Coronary artery (tissue), 2 donors: Measurements from ENCODE around the gene NRXN2.

Experiments used
- DNase-seq: peaks from one replicate; pipeline ENCODE4 v3.0.0-alpha.2; 2017; ENCODE audit warnings: low spot score
- H3K27ac ChIP-seq, 2 donors: fragments of 200-600 bp; sonication (generic); one replicate each; pipeline ENCODE4 v1.5.1; 2016 to 2019
- H3K4me3 ChIP-seq: fragments of 200-600 bp; sonication (generic); 2 replicates; pipeline ENCODE4 v1.5.1; 2016; ENCODE audit warnings: mild to moderate bottlenecking, moderate library complexity
- TF ChIP-seq, protein P1 (sequence below): fragments of 200-600 bp; sonication (generic); IDR thresholded peaks from one replicate; pipeline ENCODE4 v1.5.1; 2019; ENCODE audit warnings: antibody characterized with exemption

Gene NRXN2

GRCh38 chr11:64724863-64725532 lies 2.0 kb upstream of the NRXN2 start:
- peak; percentile 65 for DNase-seq
- Histone ChIP-seq H3K27ac (no peak overlapping the region), H3K4me3 (no peak overlapping the region)
- TF ChIP-seq, protein P1, sequence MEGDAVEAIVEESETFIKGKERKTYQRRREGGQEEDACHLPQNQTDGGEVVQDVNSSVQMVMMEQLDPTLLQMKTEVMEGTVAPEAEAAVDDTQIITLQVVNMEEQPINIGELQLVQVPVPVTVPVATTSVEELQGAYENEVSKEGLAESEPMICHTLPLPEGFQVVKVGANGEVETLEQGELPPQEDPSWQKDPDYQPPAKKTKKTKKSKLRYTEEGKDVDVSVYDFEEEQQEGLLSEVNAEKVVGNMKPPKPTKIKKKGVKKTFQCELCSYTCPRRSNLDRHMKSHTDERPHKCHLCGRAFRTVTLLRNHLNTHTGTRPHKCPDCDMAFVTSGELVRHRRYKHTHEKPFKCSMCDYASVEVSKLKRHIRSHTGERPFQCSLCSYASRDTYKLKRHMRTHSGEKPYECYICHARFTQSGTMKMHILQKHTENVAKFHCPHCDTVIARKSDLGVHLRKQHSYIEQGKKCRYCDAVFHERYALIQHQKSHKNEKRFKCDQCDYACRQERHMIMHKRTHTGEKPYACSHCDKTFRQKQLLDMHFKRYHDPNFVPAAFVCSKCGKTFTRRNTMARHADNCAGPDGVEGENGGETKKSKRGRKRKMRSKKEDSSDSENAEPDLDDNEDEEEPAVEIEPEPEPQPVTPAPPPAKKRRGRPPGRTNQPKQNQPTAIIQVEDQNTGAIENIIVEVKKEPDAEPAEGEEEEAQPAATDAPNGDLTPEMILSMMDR: no peak

GRCh38 chr11:64723907-64724862 lies 1.2 kb upstream of the NRXN2 start:
- peak overlapping the region; percentile 89 for H3K4me3 ChIP-seq
- no peak overlapping the region for H3K27ac ChIP-seq
- TF ChIP-seq, protein P1: no peak
- DNase-seq: no peak

DNA sequence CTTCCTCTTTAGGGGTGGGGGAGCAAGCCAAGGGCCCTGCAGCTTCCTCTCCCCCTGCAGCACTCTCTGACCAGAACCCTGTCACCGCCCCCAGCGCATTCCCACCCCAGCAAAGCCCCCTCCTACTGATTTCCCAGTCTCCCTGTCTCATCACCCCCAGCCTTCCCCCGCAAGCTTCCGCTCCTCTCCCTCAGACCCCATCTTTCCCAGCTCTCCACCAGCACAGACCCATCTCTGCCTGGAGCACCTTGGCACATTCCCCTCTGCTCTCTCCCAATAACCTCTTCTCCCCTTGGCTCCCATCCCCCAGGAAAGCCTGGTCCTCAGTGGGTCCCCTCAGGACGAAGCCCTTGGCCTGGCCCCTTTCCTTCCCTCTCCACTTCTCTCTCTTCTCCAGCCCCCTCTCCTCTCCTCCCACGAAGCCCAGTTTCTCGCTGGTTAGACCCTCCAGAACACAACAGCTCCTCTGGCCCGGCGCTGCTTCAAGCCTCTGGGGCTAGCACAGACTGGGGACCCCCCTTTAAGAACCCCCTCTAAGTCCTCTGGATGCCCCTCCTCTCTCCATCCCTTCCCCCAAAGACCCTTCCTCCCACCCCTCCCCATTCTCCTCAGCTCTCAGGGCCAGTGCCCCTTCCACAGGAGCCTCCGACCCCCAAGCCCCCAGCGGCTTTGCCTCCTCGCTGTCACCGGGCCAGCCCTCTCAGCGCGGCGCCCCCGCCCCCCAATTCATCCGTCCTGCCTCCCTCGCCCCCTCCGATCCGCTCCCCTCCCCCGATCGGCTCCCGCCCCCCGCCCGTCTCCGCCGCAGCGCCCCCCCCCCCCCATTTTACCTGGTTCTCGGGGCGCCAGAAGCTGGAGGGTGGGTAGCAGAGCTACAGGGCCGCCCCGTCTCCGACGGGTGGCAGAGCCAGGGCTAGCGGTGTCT lies 594 bp downstream of the NRXN2 start:
- no peak for DNase-seq
- no peak overlapping the region for H3K27ac ChIP-seq
- no peak overlapping the region for H3K4me3 ChIP-seq
- TF ChIP-seq, protein P1: no peak

GRCh38 chr11:64721359-64721699 lies 1.7 kb downstream of the NRXN2 start:
- DNase-seq: no peak
- Histone ChIP-seq H3K27ac (no peak overlapping the region), H3K4me3 (no peak overlapping the region)
- TF ChIP-seq, protein P1: no peak

DNA sequence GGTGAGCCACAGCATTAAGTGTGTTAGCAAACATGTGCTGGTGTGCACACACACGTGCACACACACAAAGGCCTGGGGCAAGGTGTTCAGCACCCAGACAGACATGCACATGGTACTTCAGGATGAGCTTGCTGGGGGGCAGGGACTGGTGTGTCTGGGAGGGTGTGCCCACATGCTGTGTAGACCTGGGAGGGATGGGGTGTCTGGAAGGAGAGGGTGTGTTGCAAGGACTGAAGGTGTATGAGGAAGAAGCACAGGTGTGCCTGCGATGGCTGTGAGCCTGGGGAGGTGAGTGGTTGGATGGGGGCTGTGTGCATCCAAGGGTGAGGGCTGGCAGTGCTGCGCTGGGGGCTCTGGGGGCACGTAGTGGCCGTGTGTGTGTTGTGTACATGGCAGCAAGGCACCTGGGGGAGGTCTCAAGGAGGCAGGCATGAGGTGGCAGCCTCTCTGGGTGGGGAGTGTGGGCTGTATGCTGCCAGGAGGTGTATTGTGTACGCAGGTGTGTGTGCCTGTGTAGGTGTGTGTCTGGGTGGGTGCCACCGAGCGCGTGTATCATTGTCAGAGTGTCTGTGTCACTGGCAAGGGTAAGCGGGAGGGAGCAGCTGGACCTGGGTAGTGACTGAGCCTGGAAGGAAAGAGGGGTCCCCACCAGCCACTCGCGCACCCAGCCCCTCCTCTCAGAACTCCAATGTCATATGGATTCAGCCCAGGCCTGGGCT lies 2.2 kb downstream of the NRXN2 start:
- TF ChIP-seq, protein P1: no peak
- H3K4me3 ChIP-seq: no peak overlapping the region
- H3K27ac ChIP-seq: no peak overlapping the region
- DNase-seq: peak; percentile 69

DNA sequence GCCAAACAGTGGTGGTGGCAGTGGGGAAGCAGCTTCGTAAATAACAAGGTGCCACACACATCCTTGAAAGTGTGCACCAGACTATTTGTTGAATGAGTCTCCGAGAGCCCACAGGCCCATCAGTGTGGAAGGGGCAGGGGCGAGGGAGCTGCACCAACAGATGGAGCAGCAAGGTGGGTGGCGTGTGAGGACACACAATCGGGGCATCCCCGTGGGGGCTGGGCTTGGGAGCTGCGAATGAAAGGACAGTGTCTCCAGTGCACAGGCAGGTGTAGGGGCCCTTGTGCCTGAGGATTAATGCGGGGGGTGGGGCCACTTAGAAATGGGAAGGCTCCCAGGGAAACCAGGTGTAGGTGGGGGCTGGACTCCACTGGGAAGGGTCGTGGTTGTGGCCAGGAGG lies 2.8 kb downstream of the NRXN2 start:
- Histone ChIP-seq H3K4me3 (no peak overlapping the region), H3K27ac (no peak overlapping the region)
- TF ChIP-seq, protein P1: no peak
- no peak for DNase-seq
